Psoas muscle (tissue), 8 donors: ENCODE measurements around the gene KRT1. TPM values are rescaled to one million over a fixed set of nuclear protein-coding genes. Genes with fewer than 3 reads are reported as not detected.

Source experiments
- ATAC-seq, 4 donors: fragments of 200-7000 bp; cut with Tn5 transposase; one replicate each; pipeline ENCODE4 v1.9.1; 2020; ENCODE audit warnings: moderate library complexity in 3 of 4, mild to moderate bottlenecking in 2 of 4
- DNase-seq, 2 donors: peaks; one replicate each; pipeline ENCODE4 v3.0.0-alpha.2; 2020
- H3K27ac ChIP-seq: fragments of 200-600 bp; one replicate; pipeline ENCODE4 v1.8.0; 2022
- H3K27me3 ChIP-seq, 3 donors: fragments of 200-600 bp in 1 of 3; one replicate each; pipeline versions ENCODE4 v1.6.1 to v1.8.0; 2013 to 2022; ENCODE audit warnings: low read length in 2 of 3, mild to moderate bottlenecking in 2 of 3, moderate library complexity in 1 of 3; ENCODE audit not compliant: insufficient read depth in 3 of 3
- H3K36me3 ChIP-seq, 2 donors: fragments of 200-600 bp in 1 of 2; one replicate each; pipeline versions ENCODE4 v1.6.1 to v1.8.0; 2013 to 2022; ENCODE audit warnings: low read depth in 1 of 2, mild to moderate bottlenecking in 1 of 2, moderate library complexity in 1 of 2; ENCODE audit not compliant: insufficient read depth in 1 of 2
- H3K4me1 ChIP-seq: fragments of 200-600 bp; one replicate; pipeline ENCODE4 v1.8.0; 2022
- H3K4me3 ChIP-seq: fragments of 200-600 bp; one replicate; pipeline ENCODE4 v1.8.0; 2022; ENCODE audit warnings: mild to moderate bottlenecking
- H3K9me3 ChIP-seq: fragments of 200-600 bp; one replicate; pipeline ENCODE4 v1.8.0; 2022
- WGBS, 3 donors: extraction: QIAGEN DNeasy Blood & Tissue Kit; methylation state at CpG; one replicate each; pipeline versions ENCODE4 v1.1.6 to v1.1.7; 2013; 5-methylcytosine and 5-hydroxymethylcytosine counted together
- intact Hi-C, 2 donors: fragments of 100-400 bp; cut with DNase I; formaldehyde crosslinking; loops; one replicate each; pipeline versions ENCODE4 v1.11.0 to v1.14.2; 2022
- polyA plus RNA-seq, 3 donors: library from polyadenylated mRNA; stranded (reverse); fragments of 200-250 nt; gene quantifications; one replicate each; pipeline ENCODE4 v1.2.3, GENCODE V29; 2013
- total RNA-seq, 4 donors: library from RNA; stranded (reverse); fragmentation: NEBNext Ultra II Directional in 2 of 4; extraction: Animal tissue kit (Norgen Biotek cat#: 25700) in 2 of 4; gene quantifications; one replicate each; pipeline versions ENCODE4 v1.2.1 to v1.2.4, GENCODE V29; 2021 to 2023
- TF ChIP-seq, protein P1 (sequence below): fragments of 200-600 bp; IDR thresholded peaks from one replicate; pipeline ENCODE4 v1.8.0; 2022; ENCODE audit warnings: antibody characterized with exemption
- donor health status: healthy with polysubstance abuse.
- donor health status: DM: no; HTN: no; CAD: no; lungs with moderate emphysema.
- donor health status: Bipolar disorder and iron deficiency.
- donor health status: healthy.
- donor health status: DM: yes; HTN: yes; CAD: no.
- donor health status: DM: no; HTN: no; CAD: no.
- donor health status: DM: no; HTN: no; CAD: no.
- donor health status: DM: yes; HTN: yes; CAD: no.

KRT1 gene
- total and polyA plus RNA-seq, 7 donors, result 0.13 to 1.1 (median 0.20) TPM; not detected in 3

DNA sequence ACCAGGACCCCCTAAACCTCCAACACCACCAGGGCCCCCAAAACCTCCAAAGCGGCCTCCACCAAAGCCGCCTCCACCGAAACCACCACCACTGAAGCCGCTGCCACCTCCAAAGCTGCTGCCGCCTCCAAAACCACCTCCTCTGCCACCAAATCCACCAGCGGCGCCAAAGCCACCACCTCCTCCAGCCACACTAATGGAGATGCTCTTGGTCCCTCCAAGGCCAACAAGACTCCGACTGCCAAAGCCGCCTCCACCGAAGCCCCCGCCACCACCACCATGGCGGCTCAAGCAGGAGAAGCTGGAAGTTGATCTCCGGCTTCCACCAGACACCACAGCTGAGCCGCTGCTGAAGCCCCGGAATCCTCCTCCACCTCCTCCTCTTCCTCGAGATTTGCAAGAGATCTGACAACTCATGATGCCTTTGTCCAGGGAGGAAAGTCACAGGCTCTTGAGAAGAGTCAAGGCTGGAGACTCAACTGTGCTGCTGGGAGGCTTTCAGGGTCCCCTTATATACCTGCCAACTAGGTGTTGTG is 28.4 kb downstream of the KRT1 start, which contains the start of gene KRT2:
KRT2 (minus strand) TSS at position 486 of the 536 bp plus-strand sequence; CDS start at position 417, 69 bp downstream.
- TF ChIP-seq, protein P1, sequence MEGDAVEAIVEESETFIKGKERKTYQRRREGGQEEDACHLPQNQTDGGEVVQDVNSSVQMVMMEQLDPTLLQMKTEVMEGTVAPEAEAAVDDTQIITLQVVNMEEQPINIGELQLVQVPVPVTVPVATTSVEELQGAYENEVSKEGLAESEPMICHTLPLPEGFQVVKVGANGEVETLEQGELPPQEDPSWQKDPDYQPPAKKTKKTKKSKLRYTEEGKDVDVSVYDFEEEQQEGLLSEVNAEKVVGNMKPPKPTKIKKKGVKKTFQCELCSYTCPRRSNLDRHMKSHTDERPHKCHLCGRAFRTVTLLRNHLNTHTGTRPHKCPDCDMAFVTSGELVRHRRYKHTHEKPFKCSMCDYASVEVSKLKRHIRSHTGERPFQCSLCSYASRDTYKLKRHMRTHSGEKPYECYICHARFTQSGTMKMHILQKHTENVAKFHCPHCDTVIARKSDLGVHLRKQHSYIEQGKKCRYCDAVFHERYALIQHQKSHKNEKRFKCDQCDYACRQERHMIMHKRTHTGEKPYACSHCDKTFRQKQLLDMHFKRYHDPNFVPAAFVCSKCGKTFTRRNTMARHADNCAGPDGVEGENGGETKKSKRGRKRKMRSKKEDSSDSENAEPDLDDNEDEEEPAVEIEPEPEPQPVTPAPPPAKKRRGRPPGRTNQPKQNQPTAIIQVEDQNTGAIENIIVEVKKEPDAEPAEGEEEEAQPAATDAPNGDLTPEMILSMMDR, result no peak
- Histone ChIP-seq H3K27ac (no peak within 1 kb of the TSS), H3K4me1 (no peaks in the 10 kb centered on the region), H3K4me3 (no peak within 1 kb of the TSS), H3K27me3 (peaks cover 3 to 11% (median 7%) of the 10 kb centered on the region in 3 donors), H3K9me3 (no peaks in the 10 kb centered on the region), H3K36me3 (no peaks in the 10 kb centered on the region)
- DNase-seq, result no peak
- intact Hi-C loops, result no loop called here
- WGBS, 3 donors, result 95 to 98% (median 97%) methylated on average over 16 of the region's 16 CpGs
- ATAC-seq, result no peak

DNA sequence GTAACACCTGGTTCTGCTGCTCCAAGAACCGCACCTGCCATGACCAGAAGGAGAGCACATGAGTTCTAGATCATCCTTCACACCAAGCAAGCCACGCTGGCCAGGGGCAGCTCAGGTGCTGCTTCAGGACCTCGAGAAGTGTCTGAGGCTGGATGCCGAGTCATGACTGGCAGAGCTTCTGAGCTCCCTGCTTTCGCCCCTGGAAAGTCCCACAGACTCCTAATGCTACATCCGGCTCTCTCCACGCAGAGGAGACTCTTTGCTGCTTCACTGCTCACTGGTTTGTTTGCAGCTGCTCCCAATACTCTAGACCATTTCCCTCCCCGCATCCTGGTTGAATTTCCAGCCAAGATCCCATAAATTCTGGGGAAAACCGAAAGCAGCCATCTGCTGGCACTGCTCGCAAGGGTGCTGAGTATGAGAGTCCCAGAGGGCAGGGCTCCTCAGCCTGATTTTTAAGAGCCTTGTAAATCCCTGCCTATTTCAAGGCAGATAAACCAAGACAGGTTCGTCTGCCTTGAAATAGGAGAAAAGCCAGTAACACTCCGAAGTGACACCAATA is 29.6 kb downstream of the KRT1 start:
- Histone ChIP-seq H3K36me3 (no peaks in the 10 kb centered on the region), H3K9me3 (no peaks in the 10 kb centered on the region), H3K27me3 (peaks cover 3 to 9% (median 7%) of the 10 kb centered on the region in 3 donors), H3K4me1 (no peaks in the 10 kb centered on the region), H3K4me3 (no peak overlapping the region), H3K27ac (no peak overlapping the region)
- TF ChIP-seq, protein P1, result no peak
- WGBS, 3 donors, result 30 to 38% (median 31%) methylated on average over 12 of the region's 12 CpGs
- intact Hi-C loops, result no loop called here
- ATAC-seq, result no peak
- no peak for DNase-seq

DNA sequence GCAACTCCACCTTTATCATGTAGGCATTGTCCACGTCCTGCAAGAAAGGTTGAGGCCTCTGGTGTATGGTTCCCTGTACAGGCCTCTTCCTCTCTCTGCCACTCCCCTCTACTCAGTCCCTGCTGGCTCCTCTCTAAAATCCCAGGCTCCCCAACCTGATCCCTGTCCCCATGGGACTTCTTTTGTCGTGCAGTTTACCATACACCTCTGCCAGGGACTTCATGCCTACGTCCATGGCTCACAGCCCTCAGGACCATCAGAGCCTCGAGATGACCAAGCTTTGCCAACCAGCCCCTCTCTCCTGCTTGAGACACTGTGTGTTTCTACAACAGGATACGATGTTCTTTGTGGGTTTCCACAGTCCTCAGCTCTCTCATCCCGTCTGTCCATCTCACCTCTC is 31.1 kb downstream of the KRT1 start:
- 76% methylated on average over 6 of the region's 6 CpGs for WGBS, 3 donors
- H3K27me3 ChIP-seq, result peaks cover 0 to 13% (median 4%) of the 10 kb centered on the region in 3 donors
- no peak for ATAC-seq
- TF ChIP-seq, protein P1, result no peak
- no peak for DNase-seq
- no peak overlapping the region for H3K27ac ChIP-seq
- H3K4me3 ChIP-seq, result no peak overlapping the region
- no peaks in the 10 kb centered on the region for H3K9me3 ChIP-seq
- no peaks in the 10 kb centered on the region for H3K36me3 ChIP-seq
- intact Hi-C loops, result no loop called here
- H3K4me1 ChIP-seq, result no peaks in the 10 kb centered on the region

DNA sequence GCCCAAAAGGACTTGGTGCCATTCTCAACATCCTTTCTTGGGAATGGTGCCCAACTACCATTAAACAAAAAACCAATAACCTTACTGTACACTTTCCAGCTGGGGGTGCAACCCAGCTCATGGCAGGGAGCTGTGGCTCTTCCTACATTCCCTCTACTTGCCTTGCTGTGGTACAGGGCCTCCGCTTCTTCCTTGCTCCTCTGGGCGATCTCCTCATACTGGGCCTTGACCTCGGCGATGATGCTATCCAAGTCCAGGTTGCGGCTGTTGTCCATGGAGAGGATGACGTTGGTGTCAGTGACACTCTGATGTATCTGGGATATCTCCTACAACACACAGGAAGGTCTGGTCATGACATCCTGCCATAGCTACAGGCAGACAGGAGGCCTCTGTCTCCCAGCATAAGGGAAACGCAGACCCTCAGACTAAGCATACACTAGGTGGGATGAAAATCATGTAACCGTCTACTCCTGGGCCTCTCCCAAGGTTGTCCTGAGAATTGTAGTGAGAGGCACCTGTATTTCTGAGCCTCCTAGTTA is 32.1 kb downstream of the KRT1 start:
- Histone ChIP-seq H3K27ac (no peak overlapping the region), H3K9me3 (no peaks in the 10 kb centered on the region), H3K27me3 (peaks cover 0 to 13% (median 4%) of the 10 kb centered on the region in 3 donors), H3K36me3 (no peaks in the 10 kb centered on the region), H3K4me1 (no peaks in the 10 kb centered on the region), H3K4me3 (no peak overlapping the region)
- DNase-seq (no peak), ATAC-seq (no peak)
- intact Hi-C loops, result no loop called here
- TF ChIP-seq, protein P1, result no peak
- WGBS, 3 donors, result 92 to 97% (median 95%) methylated on average over 8 of the region's 8 CpGs
